ENCODE data around the gene IPMK.

DNA sequence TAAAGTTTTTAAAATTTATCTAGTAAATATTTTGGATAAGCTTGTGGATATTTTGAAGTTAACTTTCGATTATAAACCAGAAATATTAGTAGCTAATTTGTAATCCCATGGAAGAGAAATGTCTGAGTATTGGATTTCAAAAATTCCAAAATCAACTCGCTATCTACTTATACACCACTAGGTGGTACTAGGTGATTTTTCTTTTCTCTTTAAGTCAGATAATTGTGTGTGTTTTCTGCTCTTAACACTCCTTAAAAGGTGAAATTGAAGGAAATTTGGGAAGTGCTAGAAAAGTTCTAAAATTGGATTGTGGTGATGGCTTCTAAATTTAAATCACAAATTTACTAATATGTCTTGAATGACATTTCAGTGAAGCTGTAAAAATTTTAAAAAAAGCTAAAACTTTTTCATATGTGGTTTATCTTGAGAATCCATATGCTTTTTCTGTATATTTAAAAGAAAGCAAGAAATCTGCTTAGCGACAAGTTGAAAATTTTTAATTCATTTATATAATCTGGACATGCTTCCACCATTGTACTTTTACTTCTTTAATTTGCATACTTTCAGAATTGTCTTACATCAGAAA, 90.2 kb downstream of the IPMK start:
- no peak for TF ChIP-seq EZH2 (IDR thresholded peaks at IDR 0.05; ENCODE audit: insufficient read depth, poor library complexity, severe bottlenecking)
- no peak for TF ChIP-seq EZH2phosphoT487 (IDR thresholded peaks at IDR 0.05; ENCODE audit: insufficient read depth, low read depth)
